ENCODE measurements around the gene SPDYE16.
"Not testable (repeated sequence)": the region's sequence is repeated elsewhere in the genome, so short reads cannot be mapped to it uniquely, and the experiment has no call there.

Gene SPDYE16

GRCh38 chr7:76504351-76505167 is 38.5 kb downstream of the SPDYE16 start:
- DNase-seq (ENCODE audit: low read depth), result not testable (repeated sequence)

DNA sequence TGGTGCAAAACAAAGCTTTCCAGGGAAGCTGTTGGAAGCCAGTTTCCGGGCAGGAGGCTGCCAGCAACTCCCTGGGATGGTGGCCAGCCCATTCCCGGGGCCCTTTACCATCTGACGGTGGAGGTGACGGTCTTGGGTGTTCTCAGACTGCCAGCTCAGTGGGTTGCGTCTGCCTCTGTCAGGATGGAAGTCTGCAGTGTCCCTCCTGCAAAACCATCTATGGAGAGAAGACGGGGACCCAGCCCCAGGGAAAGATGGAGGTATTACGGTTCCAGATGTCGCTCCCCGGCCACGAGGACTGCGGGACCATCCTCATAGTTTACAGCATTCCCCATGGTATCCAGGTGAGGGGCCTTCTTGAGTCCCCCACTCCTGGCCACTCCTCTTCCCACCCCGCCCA is 39.9 kb downstream of the SPDYE16 start:
- not testable (repeated sequence) for DNase-seq (ENCODE audit: low read depth)

DNA sequence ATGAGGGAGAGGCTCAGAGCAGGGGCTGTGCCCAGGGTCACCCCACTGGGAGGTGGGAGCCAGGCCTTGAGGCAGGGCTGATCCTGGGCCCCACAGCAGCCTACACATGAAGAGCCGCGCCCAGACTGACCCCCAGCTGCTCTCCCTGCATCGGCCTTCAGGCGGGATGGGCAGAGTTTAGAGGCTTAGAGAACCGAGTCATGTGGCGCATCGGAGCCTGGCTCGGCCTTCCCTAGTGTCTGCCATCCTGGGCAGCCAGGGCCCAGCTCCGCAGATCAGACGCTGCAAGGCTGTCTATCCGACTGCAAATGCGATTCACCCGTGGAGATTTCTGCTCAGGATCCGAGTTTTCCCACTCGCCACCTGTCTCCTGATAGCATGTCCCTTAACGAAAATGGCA is 40.3 kb downstream of the SPDYE16 start:
- not testable (repeated sequence) for DNase-seq (ENCODE audit: low read depth)

- DNase-seq (ENCODE audit: low read depth), result not testable (repeated sequence)
Observed at GRCh38 chr7:76502224-76502623, 40.9 kb downstream of the SPDYE16 start.

- not testable (repeated sequence) for DNase-seq (ENCODE audit: low read depth)
Observed at GRCh38 chr7:76499924-76500241, 43.2 kb downstream of the SPDYE16 start.

GRCh38 chr7:76499201-76499923 is 43.7 kb downstream of the SPDYE16 start:
- not testable (repeated sequence) for DNase-seq (ENCODE audit: low read depth)

- not testable (repeated sequence) for DNase-seq (ENCODE audit: low read depth)
Observed at GRCh38 chr7:76498583-76499200, 44.4 kb downstream of the SPDYE16 start.

GRCh38 chr7:76497918-76498582 is 45.0 kb downstream of the SPDYE16 start:
- DNase-seq (ENCODE audit: low read depth), result not testable (repeated sequence)

GRCh38 chr7:76495717-76496116 is 47.4 kb downstream of the SPDYE16 start:
- DNase-seq (ENCODE audit: low read depth), result not testable (repeated sequence)

GRCh38 chr7:76492139-76492538 is 51.0 kb downstream of the SPDYE16 start:
- DNase-seq (ENCODE audit: low read depth), result not testable (repeated sequence)

DNA sequence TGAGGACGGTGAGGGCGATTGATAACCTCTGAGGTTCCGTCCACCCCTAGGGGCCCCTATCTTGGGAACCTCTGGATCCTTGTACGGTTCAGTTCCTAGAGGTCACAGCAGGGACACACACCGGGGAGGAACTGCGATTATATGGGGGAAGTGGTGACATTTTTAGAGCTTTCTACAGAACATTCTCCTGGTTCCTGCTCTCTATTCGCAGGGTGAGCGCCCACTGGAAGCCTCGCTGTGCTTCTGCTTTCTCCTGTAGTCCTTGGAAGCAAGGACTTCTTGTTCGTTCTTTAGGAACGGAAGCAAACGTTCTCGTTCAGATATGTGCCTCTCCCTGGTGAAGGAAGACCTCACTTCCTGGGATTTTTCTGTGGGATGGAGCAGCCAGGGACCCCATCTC is 55.1 kb downstream of the SPDYE16 start:
- DNase-seq (ENCODE audit: low read depth), result not testable (repeated sequence)

GRCh38 chr7:76486618-76487017 is 56.5 kb downstream of the SPDYE16 start:
- not testable (repeated sequence) for DNase-seq (ENCODE audit: low read depth)

- DNase-seq (ENCODE audit: low read depth), result not testable (repeated sequence)
Observed at GRCh38 chr7:76485822-76486610, 57.1 kb downstream of the SPDYE16 start.

GRCh38 chr7:76484456-76484855 is 58.6 kb downstream of the SPDYE16 start:
- DNase-seq (ENCODE audit: low read depth), result not testable (repeated sequence)

DNA sequence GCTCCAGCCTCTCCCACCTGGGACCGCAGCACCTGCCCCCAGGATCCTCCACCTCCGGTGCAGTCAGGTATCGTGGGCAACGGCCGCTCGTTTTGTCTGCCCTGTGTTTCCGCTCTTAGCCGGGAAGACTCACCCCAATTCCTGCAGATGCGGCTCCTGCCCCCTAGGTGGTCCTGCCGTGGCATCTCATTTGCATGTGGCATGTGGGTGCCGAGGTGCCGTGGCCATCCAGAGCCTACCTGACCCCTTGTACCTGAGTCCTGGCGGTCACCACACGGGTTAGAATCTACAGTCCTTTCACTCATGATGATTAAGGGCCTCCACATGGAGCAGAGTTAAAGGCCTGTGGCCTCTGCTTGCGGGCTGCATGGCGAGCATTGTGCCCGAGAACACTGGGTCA is 60.0 kb downstream of the SPDYE16 start:
- DNase-seq (ENCODE audit: low read depth), result not testable (repeated sequence)

- not testable (repeated sequence) for DNase-seq (ENCODE audit: low read depth)
Observed at GRCh38 chr7:76482660-76483059, 60.4 kb downstream of the SPDYE16 start.
